Frontal cortex (tissue), 4 donors: ENCODE measurements around the gene SPATS2. TPM values are rescaled to one million over a fixed set of nuclear protein-coding genes. Genes with fewer than 3 reads are reported as not detected.
A peak's percentile ranks its signal among the peaks of the same experiment; 100 is the strongest.
"Not testable (repeated sequence)": the region's sequence is repeated elsewhere in the genome, so short reads cannot be mapped to it uniquely, and the experiment has no call there.

Source experiments
- DNase-seq, 2 donors: peaks; one replicate each; pipeline ENCODE4 v3.0.0; 2012; ENCODE audit warnings: low spot score in 2 of 2
- FAIRE-seq: peaks from 2 replicates; lab custom pipeline; 2012; peaks lifted over from hg19 to GRCh38; lab: Jason Lieb, UNC
- total RNA-seq: library from RNA; depleted of rRNA; stranded (reverse); fragments of >200 nt; gene quantifications from one replicate; pipeline ENCODE4 v1.2.3, GENCODE V29; 2014
- donor health status: control.
- donor health status: control.
- donor health status: control.

SPATS2 gene
- 50.5 TPM for total RNA-seq

DNA sequence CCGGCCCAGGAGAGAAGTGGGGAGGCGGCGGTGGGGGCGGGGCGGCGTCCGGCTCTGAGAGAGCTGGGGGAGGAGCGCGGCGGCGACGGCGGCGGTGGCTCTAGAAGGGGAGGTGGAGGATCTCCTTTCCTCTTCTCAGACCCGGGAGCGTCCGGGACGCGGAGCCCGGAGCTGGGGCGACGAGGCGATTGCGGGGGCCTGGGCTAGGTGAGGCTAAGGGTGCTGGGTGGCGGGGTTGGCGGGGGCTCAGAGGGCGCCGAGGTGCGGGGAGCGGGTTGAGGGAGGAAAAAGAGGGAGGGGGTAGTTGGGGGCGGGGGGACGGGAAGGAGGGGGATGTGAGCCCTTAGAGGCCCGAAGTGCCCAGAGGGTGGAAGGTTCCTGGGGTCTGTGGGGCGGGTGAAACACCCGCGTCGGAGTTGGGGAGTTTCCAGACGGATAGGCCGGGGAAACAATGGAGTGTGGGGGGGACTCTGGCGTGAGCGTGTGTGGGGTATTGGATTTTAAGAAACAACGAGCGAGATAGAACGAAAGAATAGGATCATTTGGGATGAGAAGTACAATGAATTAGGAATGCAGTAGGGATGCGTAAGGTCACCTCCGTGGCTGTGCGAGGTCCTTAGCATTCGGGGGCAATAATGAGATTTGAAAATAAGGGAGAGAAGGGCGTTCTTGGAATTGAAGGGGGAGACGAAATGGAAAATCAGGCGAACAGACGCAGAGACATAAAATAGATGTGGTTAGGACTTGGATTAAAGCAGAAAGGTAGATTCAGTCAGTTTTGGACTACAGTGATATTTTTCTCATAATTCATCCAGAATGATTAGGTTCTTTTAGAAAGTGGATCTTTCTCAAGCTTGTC is at the start of gene SPATS2:
Gene SPATS2, plus strand, starts transcription at position 82 of the 859 bp plus-strand sequence. CDS start 93,551 bp downstream, outside the sequence.
- no peak for FAIRE-seq
- peak in 1 of 2 donors; percentile 38 for DNase-seq

DNA sequence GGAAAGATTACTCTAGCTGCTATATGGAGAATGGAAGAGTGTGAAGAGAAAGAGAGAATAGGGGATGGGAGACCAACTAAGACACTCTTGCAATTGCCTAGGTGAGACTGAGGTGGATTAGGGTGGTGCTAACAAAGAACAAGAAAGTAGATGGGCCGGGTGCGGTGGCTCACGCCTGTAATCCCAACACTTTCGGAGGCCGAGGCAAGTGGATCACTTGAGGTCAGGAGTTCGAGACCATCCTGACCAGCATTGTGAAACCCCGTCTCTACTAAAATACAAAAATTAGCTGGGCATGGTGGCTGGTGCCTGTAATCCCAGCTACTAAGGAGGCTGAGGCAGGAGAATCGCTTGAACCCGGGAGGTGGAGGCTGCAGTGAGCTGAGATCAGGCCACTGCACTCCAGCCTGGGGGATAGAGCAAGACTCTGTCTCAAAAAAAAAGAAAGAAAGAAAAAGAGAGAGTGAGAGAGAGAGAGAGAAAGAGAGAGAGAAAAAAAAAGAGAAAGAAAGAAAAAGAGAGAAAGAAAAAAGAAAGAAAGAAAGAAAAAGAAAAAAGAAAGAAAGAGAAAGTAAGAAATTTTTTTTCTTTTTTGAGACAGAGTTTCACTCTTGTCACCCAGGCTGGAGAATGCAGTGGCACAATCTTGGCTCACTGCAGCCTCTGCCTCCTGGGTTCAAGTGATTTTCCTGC is 46.7 kb upstream of the SPATS2 start:
- FAIRE-seq, DNase-seq: not testable (repeated sequence)

- DNase-seq (no peak), FAIRE-seq (no peak)
Measured at GRCh38 chr12:49322367-49322707, 44.9 kb upstream of the SPATS2 start.

GRCh38 chr12:49322708-49323523 is 44.3 kb upstream of the SPATS2 start, which contains the start of gene TROAP:
TROAP (plus strand) TSS chr12:49323255; CDS start chr12:49323609, 354 bp downstream.
- FAIRE-seq (peak; percentile 98), DNase-seq (peak; percentile 90 to 99)

GRCh38 chr12:49323524-49324097 is 43.7 kb upstream of the SPATS2 start:
- no peak for FAIRE-seq

GRCh38 chr12:49325606-49326005 is 41.7 kb upstream of the SPATS2 start:
- no peak for DNase-seq
- no peak for FAIRE-seq

More at GRCh38 chr12:49323524-49324097, 43.7 kb upstream of the SPATS2 start:
- DNase-seq, result no peak

- DNase-seq (no peak), FAIRE-seq (no peak)
Measured at GRCh38 chr12:49327368-49327767, 39.9 kb upstream of the SPATS2 start.

GRCh38 chr12:49327887-49328286 is 39.4 kb upstream of the SPATS2 start:
- FAIRE-seq (no peak), DNase-seq (no peak)

DNA sequence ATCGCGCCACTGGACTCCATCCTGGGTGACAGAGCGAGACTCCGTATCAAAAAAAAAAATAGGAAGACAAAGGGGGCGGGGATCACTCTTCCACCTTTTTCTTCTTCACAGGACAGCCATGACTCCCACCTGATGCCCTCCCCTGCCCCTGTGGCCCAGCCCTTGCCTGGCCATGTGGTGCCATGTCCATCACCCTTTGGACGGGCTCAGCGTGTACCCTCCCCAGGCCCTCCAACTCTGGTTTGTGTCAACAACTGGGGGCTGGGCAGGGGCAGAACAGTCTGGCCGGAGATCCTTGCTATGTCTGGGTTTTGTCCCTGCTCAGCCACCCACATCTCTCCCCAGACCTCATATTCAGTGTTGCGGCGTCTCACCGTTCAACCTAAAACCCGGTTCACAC is 38.4 kb upstream of the SPATS2 start:
- peak in 1 of 2 donors; percentile 0 for DNase-seq
- no peak for FAIRE-seq

GRCh38 chr12:49330032-49330619 is 37.1 kb upstream of the SPATS2 start:
- DNase-seq, result no peak
- no peak for FAIRE-seq

GRCh38 chr12:49330631-49331379 is 36.5 kb upstream of the SPATS2 start:
- FAIRE-seq (no peak), DNase-seq (no peak)

DNA sequence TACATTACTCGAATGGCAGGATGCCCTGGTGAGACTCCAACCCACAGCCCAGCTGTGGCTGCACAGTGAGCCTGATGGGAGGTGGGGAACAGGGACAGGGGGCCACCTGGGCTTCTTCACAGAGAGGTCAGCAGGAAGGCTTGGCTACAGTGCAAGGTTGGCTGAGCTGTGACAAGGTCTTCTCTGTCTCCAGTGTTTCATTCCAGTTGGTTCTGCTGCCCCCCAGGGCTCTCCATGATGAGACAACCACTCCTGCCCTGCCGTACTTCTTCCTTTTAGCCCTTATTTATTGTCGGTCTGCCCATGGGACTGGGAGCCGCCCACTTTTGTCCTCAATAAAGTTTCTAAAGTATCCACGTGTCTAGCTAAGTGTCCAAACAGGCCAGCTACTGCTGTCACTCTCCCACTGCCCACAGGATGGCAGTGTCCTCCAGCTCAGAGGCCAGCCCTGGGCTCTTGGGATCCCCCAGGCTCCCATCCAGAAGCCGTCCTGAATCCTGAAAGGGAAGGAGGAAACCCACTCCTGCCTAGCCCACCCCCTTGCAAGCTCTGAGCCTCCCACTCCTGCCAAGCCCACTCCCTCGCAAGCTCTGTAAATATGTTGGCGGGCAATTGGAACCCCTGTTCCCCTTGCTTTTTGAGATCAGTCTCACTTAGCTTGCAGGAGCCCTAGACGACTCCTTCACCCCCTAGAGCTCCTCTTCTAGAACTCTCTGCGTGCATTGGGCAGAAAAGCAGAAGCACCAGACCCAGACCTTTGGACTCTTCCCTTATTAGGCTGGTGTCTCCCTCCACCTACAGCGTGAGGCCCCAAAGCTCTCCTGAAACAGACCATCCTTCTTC is 35.7 kb upstream of the SPATS2 start:
- DNase-seq (peak; percentile 80 to 89), FAIRE-seq (no peak)

GRCh38 chr12:49332441-49332861 is 34.8 kb upstream of the SPATS2 start:
- no peak for FAIRE-seq

GRCh38 chr12:49332891-49333371 is 34.3 kb upstream of the SPATS2 start:
- DNase-seq (no peak), FAIRE-seq (no peak)

More at GRCh38 chr12:49332441-49332861, 34.8 kb upstream of the SPATS2 start:
- DNase-seq, result no peak

- DNase-seq, FAIRE-seq: not testable (repeated sequence)
Measured at GRCh38 chr12:49333778-49334177, 33.5 kb upstream of the SPATS2 start.

DNA sequence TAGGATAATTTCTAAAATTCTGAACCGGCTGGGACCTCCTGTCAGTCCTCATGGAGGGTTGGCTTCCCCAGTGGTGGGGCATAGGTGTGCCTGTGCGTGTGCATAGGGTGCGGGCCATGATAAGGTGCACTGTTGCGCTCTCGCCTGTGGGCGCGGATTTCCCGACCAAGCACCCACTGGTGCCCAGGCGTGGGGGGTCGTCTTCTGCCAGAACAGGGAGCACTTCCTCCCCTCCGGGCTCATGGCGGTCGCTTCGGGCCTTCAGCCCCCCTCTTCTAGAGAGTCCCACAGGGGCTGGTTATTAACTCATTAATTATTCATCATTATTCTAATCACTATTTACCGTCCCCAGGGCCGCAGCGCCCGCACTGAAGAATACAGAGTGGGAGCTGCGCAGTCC is 33.0 kb upstream of the SPATS2 start:
- FAIRE-seq (no peak), DNase-seq (peak in 1 of 2 donors; percentile 38)

DNA sequence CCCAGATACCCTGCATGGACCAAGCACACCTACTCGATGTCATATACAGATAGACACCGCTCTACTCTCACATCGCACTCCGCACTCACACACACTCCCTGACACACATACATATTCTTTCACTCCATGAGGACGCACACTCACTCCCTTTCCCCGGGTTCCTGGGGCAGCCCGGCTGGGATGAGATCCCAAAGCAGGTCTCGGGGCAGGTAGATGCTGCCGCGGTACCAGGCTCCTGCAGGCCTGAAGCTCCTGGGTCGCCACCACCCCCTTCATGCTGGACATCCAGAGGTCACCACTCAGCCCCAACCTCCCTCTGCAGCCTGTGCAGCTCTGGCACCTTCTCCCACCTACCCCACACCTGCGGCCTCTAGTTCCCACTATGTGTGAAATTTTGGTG is 32.6 kb upstream of the SPATS2 start:
- FAIRE-seq, result no peak
- DNase-seq, result no peak
